ENCODE data around the gene EFCAB12.
"Not testable (repeated sequence)": the region's sequence is repeated elsewhere in the genome, so short reads cannot be mapped to it uniquely, and the experiment has no call there.

Gene EFCAB12

DNA sequence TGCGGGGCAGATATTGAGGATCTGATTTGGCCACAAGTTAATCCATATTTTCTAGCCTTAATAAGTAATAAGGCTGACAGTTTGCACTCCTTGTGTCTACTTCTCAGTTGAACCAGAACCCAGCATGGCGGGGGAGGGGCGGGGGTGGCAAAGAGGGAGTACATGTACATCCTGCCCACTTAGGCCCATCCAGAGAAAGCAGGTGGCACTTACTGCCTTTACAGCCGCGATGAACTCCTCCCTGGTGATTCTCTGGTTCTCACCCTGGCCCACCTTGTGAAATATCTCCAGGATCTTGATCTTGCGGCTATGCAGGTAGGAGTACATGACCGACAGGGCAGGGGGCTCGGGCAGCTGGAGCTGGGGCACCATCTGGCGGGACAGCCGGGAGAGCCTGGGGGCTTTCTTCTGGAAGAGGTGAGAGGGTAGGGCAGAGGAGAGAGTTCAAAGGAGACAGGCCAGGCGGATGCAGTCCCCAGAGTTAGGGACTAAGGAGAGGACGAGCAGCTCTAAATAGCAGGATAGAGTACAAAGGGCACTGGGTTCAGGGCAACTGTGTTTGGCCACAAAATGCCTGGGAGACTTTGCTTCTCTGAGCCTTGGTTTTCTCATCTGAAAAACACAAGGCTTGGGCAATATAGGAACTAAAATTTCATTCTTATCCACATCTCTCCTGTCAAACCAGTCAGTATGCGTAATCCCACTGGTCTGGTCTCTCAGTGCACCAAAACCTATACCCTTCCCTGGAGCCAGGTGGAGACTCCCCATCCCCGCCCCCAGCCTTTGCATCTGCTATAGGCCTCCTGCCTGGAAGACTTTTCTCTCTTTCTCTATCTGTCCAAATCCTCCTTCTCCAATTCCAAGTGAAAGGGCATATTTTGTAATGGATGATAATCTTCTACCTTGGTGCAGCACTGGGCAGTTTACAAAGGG is 10.1 kb downstream of the EFCAB12 start:
- DNase-seq: no peak

DNA sequence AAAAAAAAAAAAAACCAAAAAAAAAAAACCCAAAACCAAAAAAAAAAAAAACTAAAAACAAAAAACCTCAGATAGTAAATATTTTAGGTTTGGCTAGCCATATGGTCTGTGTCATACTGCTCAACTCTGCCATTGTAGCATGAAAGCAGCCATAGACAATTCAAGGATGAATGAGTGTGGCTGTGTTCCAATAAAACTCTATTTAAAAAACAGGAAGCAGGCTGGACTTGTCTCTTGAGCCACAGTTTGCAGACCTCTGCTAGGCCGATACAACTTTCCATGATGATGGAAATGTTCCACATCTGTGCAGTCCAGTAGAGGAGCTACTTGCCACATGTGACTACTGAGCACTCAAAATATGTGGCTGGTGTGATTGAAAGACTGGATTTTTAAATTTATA is 11.1 kb downstream of the EFCAB12 start:
- DNase-seq: no peak

DNA sequence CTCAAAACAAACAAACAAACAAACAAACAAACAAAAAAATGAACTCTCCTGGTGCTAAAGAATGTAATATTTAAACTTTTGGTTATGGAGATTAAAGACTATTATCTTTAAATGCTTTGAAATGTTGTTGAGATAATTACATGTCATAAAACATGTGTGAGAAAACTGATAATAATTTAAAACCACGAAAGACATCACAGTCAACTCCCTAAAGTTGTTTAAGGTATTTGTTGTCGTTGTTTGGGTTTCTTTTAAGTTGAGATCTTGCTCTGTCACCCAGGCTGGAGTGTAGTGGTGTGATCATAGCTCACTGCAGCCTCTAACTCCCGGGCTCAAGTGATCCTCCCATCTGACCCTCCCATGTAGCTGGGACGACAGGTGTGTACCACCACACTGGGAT is 12.0 kb downstream of the EFCAB12 start:
- DNase-seq: no peak

DNA sequence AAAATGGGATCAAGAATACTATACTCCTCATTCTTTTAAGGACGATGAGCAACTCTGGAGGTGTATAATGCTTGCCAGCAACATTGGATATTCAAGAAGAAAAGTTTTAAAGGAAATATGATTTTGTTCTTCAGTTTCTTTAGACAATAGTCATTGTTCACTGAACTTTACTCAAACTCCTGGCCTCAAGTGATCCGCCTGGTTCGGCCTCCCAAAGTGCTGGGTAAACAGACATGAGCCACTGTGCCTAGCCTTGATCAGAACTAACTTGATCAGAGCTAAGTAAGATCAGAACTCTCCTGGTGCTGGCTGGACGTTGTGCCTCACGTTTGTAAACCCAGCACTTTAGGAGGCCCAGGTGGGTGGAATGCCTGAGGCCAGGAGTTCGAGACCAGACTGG is 12.6 kb downstream of the EFCAB12 start:
- DNase-seq: no peak

DNA sequence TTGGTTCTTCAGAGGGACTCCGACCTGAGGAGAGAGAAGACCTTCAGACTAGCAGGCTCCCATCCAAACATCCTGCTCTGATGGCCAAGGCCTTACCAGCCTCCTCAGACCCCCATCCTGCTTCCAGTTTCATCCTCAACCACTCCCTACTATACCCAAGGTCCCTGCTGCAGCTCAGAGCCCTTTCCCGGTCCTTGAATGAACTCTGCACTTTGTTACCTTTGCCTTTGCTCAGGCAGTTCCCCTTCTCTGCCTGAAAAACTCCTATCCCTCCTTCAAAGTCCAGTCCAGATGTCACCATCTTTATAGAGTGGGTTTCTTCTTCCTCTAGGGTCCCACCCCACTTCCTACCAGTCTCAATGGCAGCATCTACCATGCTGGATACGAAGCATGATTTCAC is 13.1 kb downstream of the EFCAB12 start:
- no peak for DNase-seq

DNA sequence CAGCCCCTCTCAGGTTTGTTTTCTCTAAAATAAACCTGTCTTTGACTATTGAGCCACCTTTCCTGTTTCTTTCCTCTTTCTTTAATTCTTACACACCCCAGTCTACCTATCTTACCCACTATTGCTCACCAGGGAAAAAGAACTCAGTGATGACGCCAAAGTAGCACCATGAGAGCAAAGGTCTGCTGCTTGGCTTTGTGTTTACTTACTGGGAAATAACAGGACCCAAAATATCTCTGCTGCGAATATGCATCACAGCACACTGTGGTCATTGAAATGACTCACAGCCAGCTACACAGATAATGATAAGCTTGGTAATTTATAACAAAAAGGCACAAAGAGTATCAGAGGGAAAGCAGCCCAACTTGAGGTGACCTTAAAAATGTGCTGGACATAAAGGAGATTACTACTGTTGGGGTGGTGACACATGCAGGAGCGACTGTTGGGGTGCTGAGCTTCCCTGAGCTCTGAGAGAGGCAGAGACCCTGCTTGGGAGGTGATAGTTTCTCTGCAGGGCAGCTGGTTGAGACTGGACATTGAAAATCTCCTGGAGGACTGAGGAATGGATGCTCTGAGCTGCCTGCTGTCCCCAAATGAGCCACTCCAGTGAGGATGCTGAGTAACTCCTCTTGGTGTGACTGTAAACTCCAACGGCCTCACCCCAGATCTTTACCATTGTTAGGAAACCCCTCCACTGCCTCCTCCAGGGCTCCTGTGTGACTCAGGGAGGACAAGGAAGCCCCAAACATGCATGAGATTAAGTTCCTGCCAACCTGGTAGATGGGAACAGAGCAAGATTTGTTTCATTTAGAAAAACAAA is 14.5 kb downstream of the EFCAB12 start:
- no peak for DNase-seq

DNA sequence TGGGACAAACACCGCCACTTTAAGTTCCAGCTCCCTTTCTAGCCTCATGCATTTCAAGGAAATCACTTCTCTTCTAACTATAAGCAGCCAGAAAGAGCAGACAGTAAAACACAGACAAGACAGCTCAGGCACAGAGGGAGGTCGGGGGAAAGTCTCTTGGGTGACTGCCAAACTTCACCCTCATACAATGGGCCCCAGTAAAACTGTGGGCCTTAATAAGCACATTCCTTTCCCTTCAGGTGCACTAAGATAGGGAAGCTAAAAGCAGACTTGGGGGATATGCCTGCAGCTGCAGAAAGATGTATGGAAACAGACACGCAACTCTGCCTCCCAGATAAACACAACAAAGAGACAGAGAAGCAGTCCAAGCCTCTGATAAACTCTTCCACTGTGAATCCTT is 15.2 kb downstream of the EFCAB12 start:
- DNase-seq: not testable (repeated sequence)

DNA sequence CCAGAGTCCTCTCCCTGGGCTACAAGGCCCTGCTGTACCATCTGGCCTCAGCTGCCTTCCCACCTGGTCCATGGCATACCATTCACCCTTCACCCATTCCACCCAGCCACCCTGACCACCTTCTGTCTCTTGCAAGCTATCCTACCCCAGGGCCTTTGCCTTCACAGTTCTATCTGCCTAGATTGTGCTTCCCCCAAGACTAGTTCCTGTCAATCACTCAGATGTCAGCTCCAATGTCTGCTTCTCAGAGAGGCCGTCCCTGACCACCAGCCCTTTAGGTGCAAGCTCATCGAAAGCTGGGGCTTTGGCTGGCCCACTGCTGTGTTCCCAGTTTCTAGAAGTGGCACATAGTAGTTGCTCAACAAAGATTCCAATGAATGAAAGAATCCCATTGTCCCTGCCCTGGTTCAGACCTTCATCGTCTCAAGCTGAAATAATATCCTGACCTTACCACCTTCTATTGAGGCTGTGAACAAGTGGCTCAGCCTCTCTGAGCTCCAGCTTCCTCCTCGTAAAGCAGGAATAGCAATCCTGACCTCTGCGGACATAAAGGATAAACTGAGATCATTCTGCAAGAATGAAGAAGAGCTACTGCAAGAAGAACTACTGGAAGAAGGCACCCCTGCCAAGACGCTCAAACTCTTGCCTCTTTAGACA is 15.8 kb downstream of the EFCAB12 start:
- DNase-seq: no peak

DNA sequence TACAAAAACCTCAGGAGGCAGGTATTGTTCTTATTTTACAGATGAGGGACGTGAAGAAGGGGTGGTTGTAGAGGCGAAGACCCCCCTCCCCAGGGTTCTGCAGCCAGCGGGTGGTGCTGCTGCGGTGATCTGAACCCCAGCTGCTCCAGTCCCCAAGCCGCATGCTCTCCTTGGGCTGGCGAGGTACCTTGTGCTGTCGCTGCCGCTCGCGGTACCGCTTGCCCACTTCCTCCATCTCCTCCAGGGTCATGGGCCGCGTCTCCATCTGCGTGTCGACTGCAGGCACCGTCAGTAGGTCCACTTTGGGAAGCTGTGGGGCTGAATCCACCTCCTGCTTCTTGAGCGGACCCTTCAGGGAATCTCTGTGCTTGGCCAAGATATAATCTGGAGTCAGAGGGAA is 17.5 kb downstream of the EFCAB12 start:
- DNase-seq: no peak

DNA sequence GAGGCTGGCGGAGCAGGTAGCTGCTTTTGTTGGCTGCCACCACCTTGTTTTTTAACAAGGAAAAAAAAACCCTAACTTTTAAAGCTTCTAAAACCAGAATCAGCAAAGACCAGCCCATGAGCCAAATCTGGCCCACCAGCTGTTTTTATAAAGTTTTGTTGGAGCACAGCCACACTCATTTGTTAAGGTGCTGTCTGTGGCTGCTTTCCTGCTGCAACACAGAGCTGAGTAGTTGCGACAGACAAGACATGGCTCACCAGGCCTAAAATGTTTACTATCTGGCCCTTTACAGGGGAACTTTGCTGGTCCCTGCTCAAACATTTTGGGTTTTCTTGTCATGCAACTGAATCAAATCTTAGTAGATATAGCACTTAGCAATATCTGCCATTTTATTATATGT is 18.9 kb downstream of the EFCAB12 start:
- no peak for DNase-seq

DNA sequence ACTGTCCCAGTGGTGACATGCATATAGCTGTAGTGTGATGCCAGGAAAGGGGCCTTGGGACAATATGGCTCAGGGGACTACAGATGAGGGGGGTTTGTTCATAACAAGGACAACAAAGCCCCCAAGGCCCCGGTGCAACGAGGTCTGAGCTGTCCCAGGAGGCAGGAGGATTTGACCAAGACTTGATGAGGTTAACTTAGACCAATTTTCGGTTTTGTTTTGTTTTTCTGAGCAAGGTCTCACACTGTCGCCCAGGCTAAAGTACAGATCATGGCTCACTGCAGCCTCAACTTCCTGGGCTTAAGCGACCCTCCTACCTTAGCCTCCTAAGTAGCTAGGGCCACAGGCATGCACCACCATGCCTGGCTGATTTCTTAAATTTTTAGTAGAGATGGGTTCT is 23.8 kb downstream of the EFCAB12 start:
- no peak for DNase-seq

DNA sequence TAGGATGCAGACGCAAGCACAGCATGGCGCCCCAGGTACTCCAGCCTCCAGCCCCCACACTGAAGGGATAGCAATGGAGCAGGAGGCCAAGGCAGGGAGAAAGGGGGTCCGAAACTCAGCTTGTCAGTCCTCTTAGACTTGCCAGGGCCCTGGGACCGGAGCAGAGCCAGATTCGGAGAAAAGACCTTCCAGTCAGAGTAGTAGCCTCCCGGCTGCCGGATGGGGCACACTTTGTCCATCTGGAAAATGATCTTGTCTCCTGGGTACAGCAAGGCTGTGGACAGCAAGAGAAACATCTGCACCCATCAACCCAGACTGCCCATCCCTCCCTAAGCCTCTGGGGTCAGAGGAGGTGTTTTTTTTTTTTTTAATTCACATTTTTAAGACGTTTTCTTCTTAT is 24.3 kb downstream of the EFCAB12 start:
- DNase-seq: no peak

DNA sequence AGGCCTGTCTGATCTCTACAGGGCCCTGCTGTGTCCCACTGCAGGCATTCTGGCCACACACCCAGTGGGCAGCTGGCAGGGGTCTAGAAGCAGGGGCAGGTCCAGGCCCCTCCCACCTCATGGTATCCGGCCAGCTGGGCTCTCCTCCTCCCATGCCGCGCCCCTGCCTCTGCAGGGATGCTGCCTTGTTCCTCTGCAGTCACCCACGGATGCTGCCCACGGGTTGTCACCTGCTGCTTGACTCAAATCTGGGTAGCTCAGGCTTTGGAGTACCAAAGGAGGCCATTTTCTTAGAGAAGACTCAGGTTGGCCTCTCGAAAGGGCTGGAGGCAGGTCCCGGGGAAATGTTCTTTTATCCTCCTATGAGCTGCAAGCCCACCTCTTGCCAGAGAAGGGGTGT is 25.0 kb downstream of the EFCAB12 start:
- no peak for DNase-seq

DNA sequence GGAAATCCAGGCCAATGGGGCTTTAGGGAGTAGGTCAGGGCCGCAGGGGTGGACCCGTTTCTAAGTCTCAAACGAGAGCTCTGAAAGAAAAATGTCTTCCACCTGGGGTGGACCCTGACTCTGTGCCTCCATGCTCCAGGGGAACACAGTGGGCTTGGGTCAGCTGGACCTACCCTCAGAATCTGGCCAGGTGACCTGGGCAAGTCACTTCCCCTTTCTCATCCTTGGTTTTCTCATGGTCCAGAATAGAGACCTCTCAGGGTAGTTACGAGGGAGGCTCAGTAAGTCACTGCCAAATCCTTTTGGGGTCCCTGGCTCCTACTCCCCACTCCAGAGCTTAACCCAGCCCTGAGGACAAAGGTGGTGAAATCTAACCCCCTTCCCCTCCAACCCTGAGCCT is 25.8 kb downstream of the EFCAB12 start:
- no peak for DNase-seq

DNA sequence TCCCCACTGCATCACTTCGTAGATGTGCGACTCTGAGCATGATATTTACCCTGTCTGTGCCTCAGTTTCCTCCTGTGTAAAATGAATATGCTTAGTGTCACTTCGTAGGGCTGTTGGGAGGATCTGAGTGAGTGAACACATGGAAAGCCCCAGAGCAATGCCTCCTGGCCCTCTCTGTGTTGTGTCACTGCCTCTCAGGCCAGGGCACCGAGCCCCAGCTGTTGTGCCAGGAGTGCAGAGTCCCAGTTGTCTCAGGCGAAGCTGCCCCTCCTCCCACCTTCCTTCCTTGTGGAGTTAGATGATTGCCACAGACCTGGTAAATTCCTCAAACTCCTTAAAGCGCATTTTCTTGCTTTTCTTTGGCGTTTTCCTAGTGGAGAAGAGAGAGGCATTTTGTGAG is 26.2 kb downstream of the EFCAB12 start:
- DNase-seq: no peak

DNA sequence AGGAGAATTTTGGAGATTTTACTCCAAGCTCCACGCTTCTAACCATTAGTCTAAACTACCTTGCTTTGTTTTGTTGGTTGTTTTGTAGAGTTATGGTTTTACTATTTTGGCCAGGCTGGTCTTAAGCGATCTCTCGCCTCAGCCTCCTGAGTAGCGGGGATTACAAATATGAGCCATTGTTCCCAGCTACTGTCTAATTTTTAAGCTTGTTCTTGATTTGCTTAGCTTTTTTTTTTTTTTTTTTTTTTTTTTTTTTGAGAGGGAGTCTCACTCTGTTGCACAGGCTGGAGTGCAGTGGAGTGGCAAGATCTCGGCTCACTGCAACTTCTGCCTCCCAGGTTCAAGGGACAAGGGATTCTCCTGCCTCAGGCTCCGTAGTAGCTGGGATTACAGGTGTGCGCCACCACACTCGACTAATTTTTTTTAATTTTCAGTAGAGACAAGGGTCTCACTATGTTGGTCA is 28.5 kb downstream of the EFCAB12 start:
- DNase-seq: no peak

DNA sequence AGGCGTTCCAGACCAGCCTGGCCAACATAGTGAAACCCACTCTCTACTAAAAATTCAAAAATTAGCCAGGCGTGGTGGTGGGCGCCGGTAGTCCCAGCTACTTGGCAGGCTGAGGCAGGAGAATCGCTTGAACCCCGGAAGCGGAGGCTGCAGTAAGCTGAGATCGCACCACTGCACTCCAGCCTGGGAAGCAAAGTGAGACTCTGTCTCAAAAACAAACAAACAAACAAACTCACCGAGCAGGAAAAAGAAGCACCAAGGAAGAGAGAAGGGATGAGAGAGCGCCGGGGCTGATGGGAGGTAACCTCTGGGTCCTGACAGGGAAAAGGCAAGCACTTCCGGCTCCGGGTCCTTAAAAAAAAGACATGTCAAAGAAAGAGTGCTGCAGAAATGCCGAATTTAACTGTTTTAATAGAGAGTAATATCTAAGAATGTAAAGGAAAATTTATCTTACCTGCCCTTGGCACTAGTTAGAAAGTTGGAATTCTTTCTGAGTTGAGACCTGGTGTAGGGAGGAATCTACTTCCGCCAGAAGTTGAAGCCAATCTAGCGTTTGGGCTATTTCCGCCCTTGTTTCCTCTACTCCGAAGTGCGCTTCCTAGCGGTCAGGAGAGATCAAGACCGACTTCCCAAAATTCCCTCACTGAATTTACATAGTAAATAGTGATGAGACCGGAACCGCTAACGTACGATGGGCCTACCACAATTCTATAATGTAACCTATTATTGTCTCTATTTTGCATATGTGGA is 29.1 kb downstream of the EFCAB12 start:
- no peak for DNase-seq

DNA sequence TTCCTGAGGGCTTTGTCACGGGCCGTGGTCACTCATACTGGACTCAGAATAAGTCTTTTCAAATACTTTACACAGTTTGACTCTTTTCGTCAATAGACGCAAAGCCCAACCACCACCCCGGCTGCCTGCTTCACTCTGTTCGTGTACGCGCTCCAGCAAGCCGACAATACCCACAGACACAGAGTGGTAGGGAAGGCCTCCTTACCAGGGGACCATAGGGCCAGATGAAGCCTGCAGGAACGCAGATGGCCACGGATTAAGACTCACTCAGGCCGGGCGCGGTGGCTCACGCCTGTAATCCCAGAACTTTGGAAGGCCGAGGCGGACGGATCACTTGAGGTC is 29.7 kb downstream of the EFCAB12 start:
- DNase-seq: no peak

DNA sequence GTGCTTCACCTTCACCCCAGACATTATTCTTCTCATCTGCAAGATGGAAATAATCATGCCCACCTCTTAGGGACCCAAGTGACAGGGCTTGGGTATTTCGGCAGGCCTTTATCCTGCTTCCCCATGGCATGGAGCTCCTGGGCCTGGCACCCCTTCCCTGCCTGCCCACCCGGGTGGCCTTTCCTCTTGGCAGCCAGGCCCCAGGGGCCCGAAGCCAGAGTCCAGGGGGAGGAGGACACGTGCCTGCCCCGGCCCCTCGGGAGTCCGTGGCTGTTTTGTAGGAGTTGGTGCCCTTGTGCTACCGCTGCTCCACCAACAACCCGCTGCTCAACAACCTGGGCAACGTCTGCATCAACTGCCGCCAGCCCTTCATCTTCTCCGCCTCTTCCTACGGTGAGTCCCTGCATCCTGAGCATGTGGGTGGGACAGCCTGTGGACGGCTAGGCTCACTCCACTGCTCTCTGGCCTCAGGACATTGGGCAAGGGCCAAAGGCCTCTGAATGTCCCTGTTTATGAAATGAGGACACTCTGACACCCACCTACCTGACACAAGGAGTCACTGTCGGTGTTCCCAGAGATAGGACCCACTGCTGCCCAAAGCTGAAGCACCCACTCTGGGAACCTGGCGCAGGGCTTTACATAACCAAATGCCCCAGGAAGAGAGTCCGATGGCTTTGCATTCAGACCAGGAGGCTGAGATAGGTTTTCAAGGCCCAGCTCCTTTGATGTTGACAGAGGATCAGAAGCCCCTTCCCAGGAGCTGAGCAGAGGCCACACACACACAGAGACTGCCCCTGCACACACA is 34.5 kb downstream of the EFCAB12 start:
- not testable (repeated sequence) for DNase-seq

DNA sequence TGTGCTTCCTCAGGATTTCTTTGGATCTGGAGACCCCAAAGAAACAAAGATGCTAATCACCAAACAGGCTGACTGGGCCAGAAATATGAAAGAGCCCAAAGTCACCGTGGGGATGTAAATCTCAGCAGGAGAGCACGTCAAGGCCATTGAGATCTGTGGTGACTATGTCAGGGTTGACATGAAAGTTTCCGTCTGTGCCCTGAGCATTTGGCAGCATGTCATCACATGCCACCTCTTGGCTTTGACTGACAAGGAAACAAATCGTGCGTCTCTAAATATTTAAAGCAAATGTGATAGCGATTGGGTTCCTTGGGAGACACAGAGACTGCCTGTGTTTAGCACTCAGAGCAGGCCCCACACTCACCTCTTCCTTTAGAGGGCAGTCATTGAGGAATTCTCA is 35.2 kb downstream of the EFCAB12 start:
- no peak for DNase-seq

DNA sequence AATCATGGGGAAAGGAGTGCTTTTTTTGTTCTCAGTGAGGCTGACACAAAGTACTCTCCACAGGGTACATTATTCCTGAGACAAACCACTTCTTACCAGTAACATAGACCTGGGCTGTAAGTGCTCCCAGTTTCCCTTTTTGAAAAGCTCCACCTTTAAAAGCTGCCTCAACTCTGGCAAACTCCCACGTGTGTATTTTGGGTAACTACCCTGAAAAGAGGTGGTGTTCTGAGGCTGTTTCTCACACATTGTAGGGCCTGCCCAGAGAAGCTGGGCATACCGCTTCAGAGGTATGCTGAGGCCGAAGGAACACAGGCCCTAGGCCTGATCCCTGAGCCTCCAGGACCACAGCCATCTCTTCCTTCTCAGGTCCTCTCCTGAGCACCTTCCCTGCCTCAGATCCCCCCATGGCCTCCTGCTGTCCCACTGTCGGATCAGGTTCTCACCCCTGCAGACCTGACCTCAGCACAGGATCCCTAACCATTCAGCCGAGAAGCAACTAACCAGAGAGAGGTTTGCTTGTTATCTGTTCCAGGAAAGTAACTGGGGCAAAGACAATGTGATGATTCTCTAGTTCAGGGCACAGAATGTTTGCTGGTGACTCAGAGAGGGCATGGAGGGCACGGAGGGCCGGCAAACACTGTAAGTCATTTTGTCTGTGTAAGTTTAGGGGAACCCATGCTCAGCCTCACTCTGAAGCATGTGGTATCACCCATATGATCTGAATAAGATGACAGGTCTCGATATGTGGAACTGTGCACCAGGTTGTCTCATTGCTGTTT is 36.1 kb downstream of the EFCAB12 start:
- not testable (repeated sequence) for DNase-seq

Data from activated gamma-delta T cell (primary cell).